ENCODE data around the gene METTL1. TPM values are rescaled to one million over a fixed set of nuclear protein-coding genes. Genes with fewer than 3 reads are reported as not detected.

Gene METTL1
- total and polyA plus RNA-seq, 2 experiments from 2014 or later, result 18.9 to 39.5 TPM

DNA sequence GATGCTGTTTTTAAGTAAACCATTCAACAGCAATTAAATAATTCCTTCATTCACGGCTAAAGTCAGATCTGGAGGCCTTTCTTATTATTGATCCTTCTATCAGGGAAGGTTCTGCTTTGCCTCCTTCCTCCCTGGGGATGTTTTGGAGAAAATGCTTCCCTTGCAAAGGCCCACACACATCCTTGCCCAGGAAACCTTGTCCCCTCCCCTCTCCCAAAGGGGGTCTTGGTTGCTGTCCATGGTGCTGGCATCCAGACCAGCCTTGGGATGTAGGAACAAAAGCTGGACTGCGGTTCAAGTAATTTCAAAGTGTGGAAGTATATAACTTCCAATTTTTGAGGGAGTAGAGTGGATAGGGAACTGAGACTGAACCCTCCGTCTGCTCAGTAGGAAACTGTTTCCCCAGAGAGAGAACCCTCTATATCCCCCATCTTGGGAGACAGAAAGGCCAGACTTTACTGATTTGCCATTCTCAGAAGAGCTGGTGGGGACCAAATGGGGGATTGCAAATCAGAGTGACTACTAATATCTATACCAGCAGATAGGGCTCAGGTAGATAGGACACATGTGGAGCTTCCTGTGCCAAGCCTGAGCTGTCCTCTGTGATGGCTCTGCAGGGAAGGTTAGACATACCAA is 11.4 kb downstream of the METTL1 start:
- ATAC-seq (no peak), DNase-seq (ENCODE audit: low spot score) (peak; percentile 68)
- no peaks in the 10 kb centered on the region for H3K79me2 ChIP-seq (replicated peaks; ENCODE audit: insufficient read depth)
- Mint-ChIP-seq H3K4me1 (peaks cover 29% of the 10 kb centered on the region), H3K27me3 (ENCODE audit: insufficient read depth, low read depth, poor library complexity) (peaks cover 69% of the 10 kb centered on the region), H3K9me3 (no peaks in the 10 kb centered on the region), H3K27ac (no peak overlapping the region), H3K36me3 (ENCODE audit: low read depth) (no peaks in the 10 kb centered on the region; the same call in 2 of the 3 replicates), H3K4me3 (no peak overlapping the region)
- H2AFZ ChIP-seq, result no peak overlapping the region
- H3K9me2 ChIP-seq (ENCODE audit: insufficient read depth), result no peaks in the 10 kb centered on the region
- H3K4me2 ChIP-seq, result no peak overlapping the region
- H3K4me1 ChIP-seq (ENCODE audit: insufficient read depth), result peaks cover 19% of the 10 kb centered on the region
- H3F3A ChIP-seq (replicated peaks; ENCODE audit: low read depth), result peaks cover 7% of the 10 kb centered on the region; the same call in 1 of the 2 replicates
- H4K20me1 ChIP-seq (replicated peaks; ENCODE audit: insufficient read depth), result peaks cover 4% of the 10 kb centered on the region; the same call in 1 of the 2 replicates
- H3K36me3 ChIP-seq (ENCODE audit: insufficient read depth), result no peaks in the 10 kb centered on the region
- TF ChIP-seq ZNF114 (CRISPR knock-in tag; IDR thresholded peaks at IDR 0.05) (no peak), STAT1 (IDR thresholded peaks at IDR 0.05; ENCODE audit: unreplicated experiment) (no peak), EZH2 (IDR thresholded peaks at IDR 0.05; ENCODE audit: low read depth, unreplicated experiment) (no peak), REST (IDR thresholded peaks at IDR 0.05; ENCODE audit: unreplicated experiment) (peak; percentile 92)
- peaks cover 94% of the 10 kb centered on the region for H3K27me3 ChIP-seq (ENCODE audit: insufficient read depth)
- H3K27ac ChIP-seq (ENCODE audit: low read depth), result no peak overlapping the region
- H3K4me3 ChIP-seq, result no peak overlapping the region

GRCh38 chr12:57759360-57759980 is 12.4 kb downstream of the METTL1 start:
- Histone ChIP-seq H2AFZ (no peak overlapping the region), H3K36me3 (ENCODE audit: insufficient read depth) (no peaks in the 10 kb centered on the region), H3K4me1 (ENCODE audit: insufficient read depth) (peaks cover 19% of the 10 kb centered on the region), H3K27ac (ENCODE audit: low read depth) (no peak overlapping the region), H3K4me2 (no peak overlapping the region), H4K20me1 (replicated peaks; ENCODE audit: insufficient read depth) (peaks cover 4% of the 10 kb centered on the region; the same call in 1 of the 2 replicates), H3K79me2 (replicated peaks; ENCODE audit: insufficient read depth) (no peaks in the 10 kb centered on the region), H3K4me3 (no peak overlapping the region), H3F3A (replicated peaks; ENCODE audit: low read depth) (peaks cover 8% of the 10 kb centered on the region; the same call in 1 of the 2 replicates), H3K27me3 (ENCODE audit: insufficient read depth) (peaks cover 90% of the 10 kb centered on the region), H3K9me2 (ENCODE audit: insufficient read depth) (no peaks in the 10 kb centered on the region)
- Mint-ChIP-seq H3K9me3 (no peaks in the 10 kb centered on the region), H3K4me3 (no peak overlapping the region; the same call in 2 of the 3 replicates), H3K27ac (no peak overlapping the region), H3K27me3 (ENCODE audit: insufficient read depth, low read depth, poor library complexity) (peaks cover 62% of the 10 kb centered on the region), H3K36me3 (ENCODE audit: low read depth) (no peaks in the 10 kb centered on the region; the same call in 2 of the 3 replicates), H3K4me1 (peaks cover 28% of the 10 kb centered on the region)
- TF ChIP-seq REST (IDR thresholded peaks at IDR 0.05; ENCODE audit: unreplicated experiment) (peak; percentile 45), ZNF331 (CRISPR knock-in tag; IDR thresholded peaks at IDR 0.05; ENCODE audit: low read depth) (no peak), EZH2 (IDR thresholded peaks at IDR 0.05; ENCODE audit: low read depth, unreplicated experiment) (no peak), STAT1 (IDR thresholded peaks at IDR 0.05; ENCODE audit: unreplicated experiment) (no peak), EZH2phosphoT487 (IDR thresholded peaks at IDR 0.05; ENCODE audit: unreplicated experiment) (no peak), CREB1 (CRISPR knock-in tag; IDR thresholded peaks at IDR 0.05; ENCODE audit: low read depth) (no peak), JUNB (IDR thresholded peaks at IDR 0.05; ENCODE audit: unreplicated experiment) (no peak), NANOG (IDR thresholded peaks at IDR 0.05; ENCODE audit: borderline replicate concordance) (no peak), POLR2AphosphoS5 (IDR thresholded peaks at IDR 0.05; ENCODE audit: low read depth) (no peak)
- TF ChIP-seq, protein P1, sequence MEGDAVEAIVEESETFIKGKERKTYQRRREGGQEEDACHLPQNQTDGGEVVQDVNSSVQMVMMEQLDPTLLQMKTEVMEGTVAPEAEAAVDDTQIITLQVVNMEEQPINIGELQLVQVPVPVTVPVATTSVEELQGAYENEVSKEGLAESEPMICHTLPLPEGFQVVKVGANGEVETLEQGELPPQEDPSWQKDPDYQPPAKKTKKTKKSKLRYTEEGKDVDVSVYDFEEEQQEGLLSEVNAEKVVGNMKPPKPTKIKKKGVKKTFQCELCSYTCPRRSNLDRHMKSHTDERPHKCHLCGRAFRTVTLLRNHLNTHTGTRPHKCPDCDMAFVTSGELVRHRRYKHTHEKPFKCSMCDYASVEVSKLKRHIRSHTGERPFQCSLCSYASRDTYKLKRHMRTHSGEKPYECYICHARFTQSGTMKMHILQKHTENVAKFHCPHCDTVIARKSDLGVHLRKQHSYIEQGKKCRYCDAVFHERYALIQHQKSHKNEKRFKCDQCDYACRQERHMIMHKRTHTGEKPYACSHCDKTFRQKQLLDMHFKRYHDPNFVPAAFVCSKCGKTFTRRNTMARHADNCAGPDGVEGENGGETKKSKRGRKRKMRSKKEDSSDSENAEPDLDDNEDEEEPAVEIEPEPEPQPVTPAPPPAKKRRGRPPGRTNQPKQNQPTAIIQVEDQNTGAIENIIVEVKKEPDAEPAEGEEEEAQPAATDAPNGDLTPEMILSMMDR (conservative IDR thresholded peaks at IDR 0.05; ENCODE audit: low read depth in 2 of 2), result peak; percentile 61 to 71
- DNase-seq (ENCODE audit: low spot score) (peak; percentile 60), ATAC-seq (peak; percentile 11)
